SK-N-SH treated with all-trans-retinoic acid at 6 μM for 48 hours (cell line): ENCODE measurements around the gene NSUN4.

Experiments used
- ATAC-seq: fragments of 200-7000 bp; cut with Tn5 transposase; 3 replicates; pipeline ENCODE4 v1.9.1; 2020; ENCODE audit warnings: mild to moderate bottlenecking, moderate library complexity
- ARNTL ChIP-seq: fragments of 450-650 bp; formaldehyde crosslinking; IDR thresholded peaks from 2 replicates; pipeline ENCODE4 v1.5.0; 2020; ENCODE audit warnings: low read depth, mild to moderate bottlenecking, moderate library complexity, borderline replicate concordance
- BACH2 ChIP-seq: fragments of 250-450 bp; sonication (Bioruptor Pico); IDR thresholded peaks from 2 replicates; pipeline ENCODE4 v1.9.0; 2021; ENCODE audit warnings: mild to moderate bottlenecking, borderline replicate concordance
- ESRRG ChIP-seq: fragments of 250-450 bp; sonication (Bioruptor Pico); IDR thresholded peaks from 2 replicates; pipeline ENCODE4 v1.6.1; 2021; ENCODE audit warnings: mild to moderate bottlenecking
- GLIS3 ChIP-seq: fragments of 250-450 bp; sonication (Bioruptor Pico); IDR thresholded peaks from 2 replicates; pipeline ENCODE4 v1.5.0; 2020; ENCODE audit warnings: mild to moderate bottlenecking, moderate library complexity
- ISL1 ChIP-seq: fragments of 250-450 bp; sonication (Bioruptor Pico); IDR thresholded peaks from 2 replicates; pipeline ENCODE4 v2.1.2; 2022; ENCODE audit warnings: mild to moderate bottlenecking, moderate library complexity
- PPARA ChIP-seq: fragments of 250-450 bp; sonication (Bioruptor Pico); IDR thresholded peaks from 2 replicates; pipeline ENCODE4 v1.5.0; 2020; ENCODE audit warnings: mild to moderate bottlenecking, borderline replicate concordance
- RARB ChIP-seq: fragments of 250-450 bp; sonication (Bioruptor Pico); IDR thresholded peaks from 2 replicates; pipeline ENCODE4 v1.8.0; 2021; ENCODE audit warnings: mild to moderate bottlenecking, moderate library complexity
- SNAI2 ChIP-seq: fragments of 250-450 bp; sonication (Bioruptor Pico); IDR thresholded peaks from 2 replicates; pipeline ENCODE4 v1.5.0; 2020; ENCODE audit warnings: mild to moderate bottlenecking, moderate library complexity
- TCF4 ChIP-seq: fragments of 250-450 bp; sonication (Bioruptor Pico); IDR thresholded peaks from 2 replicates; pipeline ENCODE4 v1.8.0; 2021; ENCODE audit warnings: mild to moderate bottlenecking, moderate library complexity, borderline replicate concordance
- TOX ChIP-seq: fragments of 250-450 bp; sonication (Bioruptor Pico); IDR thresholded peaks from 2 replicates; pipeline ENCODE4 v1.8.0; 2021; ENCODE audit warnings: mild to moderate bottlenecking, moderate library complexity, borderline replicate concordance
- ZFP30 ChIP-seq: fragments of 450-650 bp; formaldehyde crosslinking; IDR thresholded peaks from 2 replicates; pipeline ENCODE4 v1.5.0; 2022; ENCODE audit warnings: mild to moderate bottlenecking, moderate library complexity
- ZNF565 ChIP-seq: fragments of 450-650 bp; formaldehyde crosslinking; conservative IDR thresholded peaks from 2 replicates; pipeline ENCODE4 v1.5.0; 2020; ENCODE audit warnings: low read depth, mild to moderate bottlenecking, moderate library complexity
- ZNF70 ChIP-seq: fragments of 450-650 bp; formaldehyde crosslinking; IDR thresholded peaks from 2 replicates; pipeline ENCODE4 v1.5.0; 2020; ENCODE audit warnings: mild to moderate bottlenecking, moderate library complexity
- ZNF8 ChIP-seq: fragments of 450-650 bp; formaldehyde crosslinking; IDR thresholded peaks from 2 replicates; pipeline ENCODE4 v1.5.0; 2020; ENCODE audit warnings: mild to moderate bottlenecking, moderate library complexity
- TF ChIP-seq, protein P1 (sequence below): fragments of 250-450 bp; sonication (Bioruptor Pico); IDR thresholded peaks from 2 replicates; pipeline ENCODE4 v1.8.0; 2020; ENCODE audit warnings: mild to moderate bottlenecking, moderate library complexity, borderline replicate concordance
- TF ChIP-seq, protein P2 (sequence below): fragments of 250-450 bp; sonication (Bioruptor Pico); IDR thresholded peaks from 2 replicates; pipeline ENCODE4 v1.5.1; 2020; ENCODE audit warnings: low read depth, mild to moderate bottlenecking, moderate library complexity
- TF ChIP-seq, protein P3 (sequence below): fragments of 250-450 bp; sonication (Bioruptor Pico); IDR thresholded peaks from 2 replicates; pipeline ENCODE4 v1.5.0; 2020; ENCODE audit warnings: mild to moderate bottlenecking, moderate library complexity
- TF ChIP-seq, protein P4 (sequence below): fragments of 250-450 bp; sonication (Bioruptor Pico); IDR thresholded peaks from 2 replicates; pipeline ENCODE4 v1.5.1; 2021; ENCODE audit warnings: mild to moderate bottlenecking, moderate library complexity

The NSUN4 gene

DNA sequence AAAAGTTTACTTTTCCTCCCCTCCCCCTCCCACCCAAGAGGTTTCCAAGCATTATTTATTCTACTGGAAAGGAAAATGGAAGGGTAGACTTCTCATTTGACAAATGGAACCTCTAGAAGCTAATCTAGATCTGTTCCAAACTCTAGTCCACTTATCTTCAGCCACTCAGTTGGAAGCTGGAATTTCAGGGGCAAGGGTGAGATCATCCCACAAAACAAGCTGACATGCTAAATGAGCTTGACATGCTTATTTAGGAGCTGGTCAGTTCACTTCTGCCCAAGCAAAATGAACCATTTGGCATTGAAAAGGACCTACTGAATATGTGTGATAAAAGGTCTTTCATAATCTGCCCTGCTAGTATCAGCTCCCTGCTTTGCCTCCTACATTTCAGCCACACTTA lies 42.2 kb upstream of the NSUN4 start:
- no peak for ATAC-seq
- TF ChIP-seq ARNTL (CRISPR knock-in tag) = no peak
- no peak for TF ChIP-seq ZNF8 (CRISPR knock-in tag)
- TF ChIP-seq, protein P1, sequence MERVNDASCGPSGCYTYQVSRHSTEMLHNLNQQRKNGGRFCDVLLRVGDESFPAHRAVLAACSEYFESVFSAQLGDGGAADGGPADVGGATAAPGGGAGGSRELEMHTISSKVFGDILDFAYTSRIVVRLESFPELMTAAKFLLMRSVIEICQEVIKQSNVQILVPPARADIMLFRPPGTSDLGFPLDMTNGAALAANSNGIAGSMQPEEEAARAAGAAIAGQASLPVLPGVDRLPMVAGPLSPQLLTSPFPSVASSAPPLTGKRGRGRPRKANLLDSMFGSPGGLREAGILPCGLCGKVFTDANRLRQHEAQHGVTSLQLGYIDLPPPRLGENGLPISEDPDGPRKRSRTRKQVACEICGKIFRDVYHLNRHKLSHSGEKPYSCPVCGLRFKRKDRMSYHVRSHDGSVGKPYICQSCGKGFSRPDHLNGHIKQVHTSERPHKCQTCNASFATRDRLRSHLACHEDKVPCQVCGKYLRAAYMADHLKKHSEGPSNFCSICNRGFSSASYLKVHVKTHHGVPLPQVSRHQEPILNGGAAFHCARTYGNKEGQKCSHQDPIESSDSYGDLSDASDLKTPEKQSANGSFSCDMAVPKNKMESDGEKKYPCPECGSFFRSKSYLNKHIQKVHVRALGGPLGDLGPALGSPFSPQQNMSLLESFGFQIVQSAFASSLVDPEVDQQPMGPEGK (CRISPR knock-in tag) = no peak
- no peak for TF ChIP-seq PPARA (CRISPR knock-in tag)

DNA sequence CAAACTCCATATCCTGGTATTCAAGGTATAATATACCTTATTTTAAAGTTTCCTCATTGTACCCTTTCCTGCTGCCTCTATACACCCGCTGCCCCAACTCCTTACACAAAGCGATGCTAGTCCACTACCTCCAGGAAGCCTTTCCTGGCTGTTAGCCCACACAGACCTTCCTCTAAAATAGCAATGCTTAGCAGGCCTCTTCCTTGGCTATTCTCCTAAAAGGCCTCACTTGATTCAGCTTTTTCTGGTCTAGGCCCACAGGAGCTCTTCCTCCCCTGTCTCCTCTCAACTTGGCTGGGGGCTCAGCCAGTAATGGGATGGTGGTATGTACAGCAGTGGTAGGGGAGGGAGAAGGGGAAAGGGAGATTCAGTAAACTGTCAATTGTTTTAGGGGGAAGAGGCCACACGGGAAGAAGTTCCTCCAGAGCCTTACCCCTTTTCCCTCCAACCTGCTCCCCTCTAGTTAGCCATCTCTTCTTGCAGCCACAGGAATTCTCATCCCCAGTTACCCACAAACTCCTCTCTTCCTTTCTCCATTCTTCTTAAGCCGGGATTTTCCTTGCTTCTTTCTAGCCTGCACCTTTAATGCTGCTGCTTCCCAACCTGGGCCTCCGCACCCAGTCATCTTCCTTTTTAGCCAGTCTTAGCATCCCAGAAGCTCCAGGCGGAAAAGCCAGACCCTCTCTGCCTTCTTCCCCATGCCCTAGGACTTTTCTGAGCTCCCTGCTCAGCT lies 39.8 kb upstream of the NSUN4 start:
- no peak for ATAC-seq
- TF ChIP-seq, protein P2, sequence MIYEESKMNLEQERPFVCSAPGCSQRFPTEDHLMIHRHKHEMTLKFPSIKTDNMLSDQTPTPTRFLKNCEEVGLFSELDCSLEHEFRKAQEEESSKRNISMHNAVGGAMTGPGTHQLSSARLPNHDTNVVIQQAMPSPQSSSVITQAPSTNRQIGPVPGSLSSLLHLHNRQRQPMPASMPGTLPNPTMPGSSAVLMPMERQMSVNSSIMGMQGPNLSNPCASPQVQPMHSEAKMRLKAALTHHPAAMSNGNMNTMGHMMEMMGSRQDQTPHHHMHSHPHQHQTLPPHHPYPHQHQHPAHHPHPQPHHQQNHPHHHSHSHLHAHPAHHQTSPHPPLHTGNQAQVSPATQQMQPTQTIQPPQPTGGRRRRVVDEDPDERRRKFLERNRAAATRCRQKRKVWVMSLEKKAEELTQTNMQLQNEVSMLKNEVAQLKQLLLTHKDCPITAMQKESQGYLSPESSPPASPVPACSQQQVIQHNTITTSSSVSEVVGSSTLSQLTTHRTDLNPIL (CRISPR knock-in tag) = no peak
- TF ChIP-seq TCF4 (CRISPR knock-in tag) (no peak), TOX (CRISPR knock-in tag) (no peak), ESRRG (no peak)

DNA sequence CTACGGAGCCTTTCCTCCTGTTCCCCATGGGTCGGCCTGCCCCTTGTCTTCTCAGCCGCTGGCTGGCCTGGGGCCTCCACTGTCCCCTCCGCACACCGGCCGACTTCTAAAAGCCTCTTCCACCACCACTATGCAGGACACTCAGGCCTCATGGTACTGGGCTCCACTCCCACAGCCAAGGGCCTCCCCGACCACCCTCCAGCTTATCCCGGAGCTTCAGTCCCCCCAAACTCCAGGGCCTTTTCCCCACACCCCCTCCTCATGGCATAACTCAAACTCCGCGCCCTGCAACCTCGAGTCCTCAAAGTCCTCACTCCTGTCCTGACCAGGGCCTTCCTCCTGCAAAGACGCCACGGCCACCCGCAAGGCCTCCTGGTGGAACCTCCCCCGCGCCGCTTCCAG lies 39.2 kb upstream of the NSUN4 start:
- TF ChIP-seq ZNF70 (no peak), ARNTL (CRISPR knock-in tag) (no peak), ZNF8 (CRISPR knock-in tag) (no peak), ESRRG (no peak), TCF4 (CRISPR knock-in tag) (no peak), ZNF565 (CRISPR knock-in tag) (no peak), RARB (CRISPR knock-in tag) (no peak), ZFP30 (no peak), ISL1 (CRISPR knock-in tag) (no peak), PPARA (CRISPR knock-in tag) (no peak), BACH2 (CRISPR knock-in tag) (no peak), TOX (CRISPR knock-in tag) (no peak), GLIS3 (CRISPR knock-in tag) (no peak), SNAI2 (CRISPR knock-in tag) (no peak)
- TF ChIP-seq, protein P2 (CRISPR knock-in tag) = no peak
- TF ChIP-seq, protein P3, sequence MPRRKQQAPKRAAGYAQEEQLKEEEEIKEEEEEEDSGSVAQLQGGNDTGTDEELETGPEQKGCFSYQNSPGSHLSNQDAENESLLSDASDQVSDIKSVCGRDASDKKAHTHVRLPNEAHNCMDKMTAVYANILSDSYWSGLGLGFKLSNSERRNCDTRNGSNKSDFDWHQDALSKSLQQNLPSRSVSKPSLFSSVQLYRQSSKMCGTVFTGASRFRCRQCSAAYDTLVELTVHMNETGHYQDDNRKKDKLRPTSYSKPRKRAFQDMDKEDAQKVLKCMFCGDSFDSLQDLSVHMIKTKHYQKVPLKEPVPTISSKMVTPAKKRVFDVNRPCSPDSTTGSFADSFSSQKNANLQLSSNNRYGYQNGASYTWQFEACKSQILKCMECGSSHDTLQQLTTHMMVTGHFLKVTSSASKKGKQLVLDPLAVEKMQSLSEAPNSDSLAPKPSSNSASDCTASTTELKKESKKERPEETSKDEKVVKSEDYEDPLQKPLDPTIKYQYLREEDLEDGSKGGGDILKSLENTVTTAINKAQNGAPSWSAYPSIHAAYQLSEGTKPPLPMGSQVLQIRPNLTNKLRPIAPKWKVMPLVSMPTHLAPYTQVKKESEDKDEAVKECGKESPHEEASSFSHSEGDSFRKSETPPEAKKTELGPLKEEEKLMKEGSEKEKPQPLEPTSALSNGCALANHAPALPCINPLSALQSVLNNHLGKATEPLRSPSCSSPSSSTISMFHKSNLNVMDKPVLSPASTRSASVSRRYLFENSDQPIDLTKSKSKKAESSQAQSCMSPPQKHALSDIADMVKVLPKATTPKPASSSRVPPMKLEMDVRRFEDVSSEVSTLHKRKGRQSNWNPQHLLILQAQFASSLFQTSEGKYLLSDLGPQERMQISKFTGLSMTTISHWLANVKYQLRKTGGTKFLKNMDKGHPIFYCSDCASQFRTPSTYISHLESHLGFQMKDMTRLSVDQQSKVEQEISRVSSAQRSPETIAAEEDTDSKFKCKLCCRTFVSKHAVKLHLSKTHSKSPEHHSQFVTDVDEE (CRISPR knock-in tag) = no peak
- TF ChIP-seq, protein P4, sequence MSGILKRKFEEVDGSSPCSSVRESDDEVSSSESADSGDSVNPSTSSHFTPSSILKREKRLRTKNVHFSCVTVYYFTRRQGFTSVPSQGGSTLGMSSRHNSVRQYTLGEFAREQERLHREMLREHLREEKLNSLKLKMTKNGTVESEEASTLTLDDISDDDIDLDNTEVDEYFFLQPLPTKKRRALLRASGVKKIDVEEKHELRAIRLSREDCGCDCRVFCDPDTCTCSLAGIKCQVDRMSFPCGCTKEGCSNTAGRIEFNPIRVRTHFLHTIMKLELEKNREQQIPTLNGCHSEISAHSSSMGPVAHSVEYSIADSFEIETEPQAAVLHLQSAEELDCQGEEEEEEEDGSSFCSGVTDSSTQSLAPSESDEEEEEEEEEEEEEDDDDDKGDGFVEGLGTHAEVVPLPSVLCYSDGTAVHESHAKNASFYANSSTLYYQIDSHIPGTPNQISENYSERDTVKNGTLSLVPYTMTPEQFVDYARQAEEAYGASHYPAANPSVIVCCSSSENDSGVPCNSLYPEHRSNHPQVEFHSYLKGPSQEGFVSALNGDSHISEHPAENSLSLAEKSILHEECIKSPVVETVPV (CRISPR knock-in tag) = no peak
- TF ChIP-seq, all 23 proteins: peak for 0

More for the DNA sequence above, 39.2 kb upstream of the NSUN4 start:
- peak; percentile 1; the same call in 1 of the 3 replicates for ATAC-seq
